Measurements from ENCODE around the gene LDHA.

The LDHA gene

GRCh38 chr11:18372201-18372600 lies 22.2 kb upstream of the LDHA start:
- H3K4me3 ChIP-seq (IDR thresholded peaks at IDR 0.05; ENCODE audit: insufficient read depth, low read depth, low read length): no peak overlapping the region
- H3K27me3 ChIP-seq (ENCODE audit: insufficient read depth, low read depth): no peaks in the 10 kb centered on the region
- no peak overlapping the region for H3K27ac ChIP-seq
- H3K36me3 ChIP-seq (ENCODE audit: insufficient read depth): no peaks in the 10 kb centered on the region
- no peak overlapping the region for H3K4me2 ChIP-seq
- no peaks in the 10 kb centered on the region for H3K79me2 ChIP-seq (ENCODE audit: insufficient read depth, low read depth)
- no peak overlapping the region for H3K9ac ChIP-seq
- H3K4me1 ChIP-seq (ENCODE audit: low read depth, poor library complexity, severe bottlenecking): no peaks in the 10 kb centered on the region
- no peaks in the 10 kb centered on the region for H4K20me1 ChIP-seq (ENCODE audit: insufficient read depth)
- H2AFZ ChIP-seq (ENCODE audit: low read depth): no peak overlapping the region
- TF ChIP-seq CTCF (conservative IDR thresholded peaks at IDR 0.05; ENCODE audit: low read depth, low read length): no peak

- Histone ChIP-seq H3K4me1 (ENCODE audit: low read depth, poor library complexity, severe bottlenecking) (no peaks in the 10 kb centered on the region), H3K9ac (no peak overlapping the region), H3K36me3 (ENCODE audit: insufficient read depth) (no peaks in the 10 kb centered on the region), H3K27ac (no peak overlapping the region), H3K79me2 (ENCODE audit: insufficient read depth, low read depth) (no peaks in the 10 kb centered on the region), H3K27me3 (ENCODE audit: insufficient read depth, low read depth) (no peaks in the 10 kb centered on the region), H3K4me2 (no peak overlapping the region), H4K20me1 (ENCODE audit: insufficient read depth) (no peaks in the 10 kb centered on the region), H3K4me3 (IDR thresholded peaks at IDR 0.05; ENCODE audit: insufficient read depth, low read depth, low read length) (no peak overlapping the region), H2AFZ (ENCODE audit: low read depth) (no peak overlapping the region)
- no peak for TF ChIP-seq CTCF (conservative IDR thresholded peaks at IDR 0.05; ENCODE audit: low read depth, low read length)
These were observed 19.4 kb upstream of the LDHA start for GRCh38 chr11:18374956-18375355.

- Histone ChIP-seq H3K4me2 (no peak overlapping the region), H3K79me2 (ENCODE audit: insufficient read depth, low read depth) (no peaks in the 10 kb centered on the region), H3K36me3 (ENCODE audit: insufficient read depth) (no peaks in the 10 kb centered on the region), H3K9ac (no peak overlapping the region), H4K20me1 (ENCODE audit: insufficient read depth) (no peaks in the 10 kb centered on the region), H3K27ac (no peak overlapping the region), H2AFZ (ENCODE audit: low read depth) (no peak overlapping the region), H3K4me1 (ENCODE audit: low read depth, poor library complexity, severe bottlenecking) (no peaks in the 10 kb centered on the region), H3K4me3 (IDR thresholded peaks at IDR 0.05; ENCODE audit: insufficient read depth, low read depth, low read length) (no peak overlapping the region), H3K27me3 (ENCODE audit: insufficient read depth, low read depth) (no peaks in the 10 kb centered on the region)
- no peak for TF ChIP-seq CTCF (conservative IDR thresholded peaks at IDR 0.05; ENCODE audit: low read depth, low read length)
These were observed 18.4 kb upstream of the LDHA start for GRCh38 chr11:18375941-18376340.

DNA sequence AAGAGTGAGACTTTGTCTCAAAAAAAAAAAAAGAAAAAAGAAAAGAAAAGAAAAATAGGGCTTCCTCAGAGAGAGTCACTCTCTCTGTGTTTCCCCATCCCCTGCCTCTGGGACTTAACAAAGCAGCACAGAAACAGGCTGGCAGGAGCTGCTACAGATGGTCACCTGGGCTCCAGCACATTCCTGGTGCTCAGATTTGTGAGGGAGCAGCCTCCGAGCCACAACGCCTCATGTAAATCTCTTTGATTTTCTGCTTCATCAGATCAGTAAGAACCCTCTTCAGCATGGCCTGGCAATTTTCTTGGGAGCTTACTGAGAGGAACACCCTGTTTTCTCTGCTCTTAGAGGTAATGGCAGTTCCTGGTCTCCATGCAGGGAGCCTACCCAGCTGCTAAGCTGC lies 15.2 kb upstream of the LDHA start:
- no peaks in the 10 kb centered on the region for H3K27me3 ChIP-seq (ENCODE audit: insufficient read depth, low read depth)
- no peak for TF ChIP-seq CTCF (conservative IDR thresholded peaks at IDR 0.05; ENCODE audit: low read depth, low read length)
- no peak overlapping the region for H3K27ac ChIP-seq
- no peaks in the 10 kb centered on the region for H3K36me3 ChIP-seq (ENCODE audit: insufficient read depth)
- H2AFZ ChIP-seq (ENCODE audit: low read depth): no peak overlapping the region
- no peaks in the 10 kb centered on the region for H3K79me2 ChIP-seq (ENCODE audit: insufficient read depth, low read depth)
- H3K4me1 ChIP-seq (ENCODE audit: low read depth, poor library complexity, severe bottlenecking): peaks cover 22% of the 10 kb centered on the region
- no peak overlapping the region for H3K9ac ChIP-seq
- H3K4me3 ChIP-seq (IDR thresholded peaks at IDR 0.05; ENCODE audit: insufficient read depth, low read depth, low read length): no peak overlapping the region
- H4K20me1 ChIP-seq (ENCODE audit: insufficient read depth): no peaks in the 10 kb centered on the region
- H3K4me2 ChIP-seq: no peak overlapping the region
